Activated CD4-positive, alpha-beta T cell treated with anti-CD3 and anti-CD28 coated beads, Interleukin-2, Interleukin-4, amounts not matched to agents 100 ng/mL and 50 ng/mL, durations not matched to agents 16 hours and 8 hours (primary cell): ENCODE data around the gene XPO6.

ENCODE experiments used
- DNase-seq: peaks from one replicate; pipeline ENCODE4 v3.0.0-alpha.2; 2020; ENCODE audit warnings: low spot score

XPO6 gene

GRCh38 chr16:28087675-28088300 lies 124.0 kb downstream of the XPO6 start:
- DNase-seq = no peak

- no peak for DNase-seq
Measured at GRCh38 chr16:28087140-28087660, 124.6 kb downstream of the XPO6 start.

- DNase-seq = no peak
Measured at GRCh38 chr16:28086186-28087139, 125.3 kb downstream of the XPO6 start.

GRCh38 chr16:28085389-28086171 lies 126.2 kb downstream of the XPO6 start:
- DNase-seq = no peak

GRCh38 chr16:28084209-28084608 lies 127.6 kb downstream of the XPO6 start:
- DNase-seq = no peak

- DNase-seq = no peak
Measured at GRCh38 chr16:28082624-28083023, 129.1 kb downstream of the XPO6 start.

- no peak for DNase-seq
Measured at GRCh38 chr16:28081391-28081968, 130.3 kb downstream of the XPO6 start.

GRCh38 chr16:28078261-28078660 lies 133.5 kb downstream of the XPO6 start:
- DNase-seq = no peak

GRCh38 chr16:28073836-28074235 lies 137.9 kb downstream of the XPO6 start:
- DNase-seq = no peak

- DNase-seq = no peak
Measured at GRCh38 chr16:28072087-28072486, 139.7 kb downstream of the XPO6 start.

- no peak for DNase-seq
Measured at GRCh38 chr16:28069971-28070794, 141.6 kb downstream of the XPO6 start.

- DNase-seq = no peak
Measured at GRCh38 chr16:28068976-28069375, 142.8 kb downstream of the XPO6 start.

- no peak for DNase-seq
Measured at GRCh38 chr16:28067604-28068379, 144.0 kb downstream of the XPO6 start.

- no peak for DNase-seq
Measured at GRCh38 chr16:28064706-28065249, 147.0 kb downstream of the XPO6 start.

- DNase-seq = no peak
Measured at GRCh38 chr16:28064150-28064549, 147.6 kb downstream of the XPO6 start.

GRCh38 chr16:28063591-28064061 lies 148.1 kb downstream of the XPO6 start, which contains the start of gene GSG1L:
TSS of gene GSG1L (minus strand) at chr16:28063714. CDS start at chr16:28063424, 290 bp downstream.
- no peak for DNase-seq

- DNase-seq = no peak
Measured at GRCh38 chr16:28062847-28063521, 148.8 kb downstream of the XPO6 start.

- no peak for DNase-seq
Measured at GRCh38 chr16:28062261-28062846, 149.4 kb downstream of the XPO6 start.
